ENCODE results near the gene METTL8. TPM values are rescaled to one million over a fixed set of nuclear protein-coding genes. Genes with fewer than 3 reads are reported as not detected.

METTL8 gene
- total and polyA plus RNA-seq, 2 of the 13 experiments (the other 11 are each of a cell fraction or from before 2014, with no cell fraction given), result 18.6 to 68.2 TPM

GRCh38 chr2:171434013-171434989, 511 bp upstream of the METTL8 start, which contains the start of gene DCAF17 (continued):
- TF ChIP-seq CHCHD3 (CRISPR knock-in tag; IDR thresholded peaks at IDR 0.05) (no peak; the same call in 1 of the 2 replicates), ZNF607 (CRISPR knock-in tag; IDR thresholded peaks at IDR 0.05; ENCODE audit: borderline replicate concordance) (peak; percentile 78), HMGA1 (CRISPR knock-in tag; conservative IDR thresholded peaks at IDR 0.05) (no peak), ZMYM3 (CRISPR knock-in tag; IDR thresholded peaks at IDR 0.05) (no peak; the same call in 1 of the 2 replicates), ZNF121 (CRISPR knock-in tag; IDR thresholded peaks at IDR 0.05) (peak; percentile 29; the same call in 1 of the 2 replicates), ZBTB7A (CRISPR knock-in tag; IDR thresholded peaks at IDR 0.05) (no peak), MED8 (CRISPR knock-in tag; IDR thresholded peaks at IDR 0.05; ENCODE audit: insufficient replicate concordance) (peak; percentile 44), MLLT10 (CRISPR knock-in tag; IDR thresholded peaks at IDR 0.05) (no peak), ZNF143 (CRISPR knock-in tag; IDR thresholded peaks at IDR 0.05) (peak; percentile 97), CCAR2 (optimal IDR thresholded peaks at IDR 0.05; ENCODE audit: low read depth, low read length) (no peak), POLR2A (IDR thresholded peaks at IDR 0.05; ENCODE audit: insufficient read depth in 1 of 2, low read depth in 2 of 2, low read length in 2 of 2) (peak; percentile 55 to 72; a peak in 3 of 4 replicates), AKNA (CRISPR knock-in tag; IDR thresholded peaks at IDR 0.05; ENCODE audit: borderline replicate concordance) (peak; percentile 90; the same call in 1 of the 2 replicates), ZNF710 (CRISPR knock-in tag; IDR thresholded peaks at IDR 0.05; ENCODE audit: borderline replicate concordance) (peak; percentile 78; the same call in 1 of the 2 replicates), ZNF232 (CRISPR knock-in tag; IDR thresholded peaks at IDR 0.05; ENCODE audit: borderline replicate concordance) (peak; percentile 65; the same call in 1 of the 2 replicates), TCF7 (IDR thresholded peaks at IDR 0.05; ENCODE audit: low read depth) (no peak), ZNF546 (CRISPR knock-in tag; conservative IDR thresholded peaks at IDR 0.05) (peak; percentile 64), ZNF180 (CRISPR knock-in tag; IDR thresholded peaks at IDR 0.05; ENCODE audit: borderline replicate concordance, low read depth) (0 out of 2 replicates have a peak, but pooled peaks have one; percentile 33), NR2F2 (IDR thresholded peaks at IDR 0.05; ENCODE audit: borderline replicate concordance, low read depth) (no peak; the same call in 1 of the 2 replicates), ZNF614 (CRISPR knock-in tag; IDR thresholded peaks at IDR 0.05; ENCODE audit: borderline replicate concordance) (peak; percentile 79; the same call in 1 of the 2 replicates), NFKB2 (CRISPR knock-in tag; IDR thresholded peaks at IDR 0.05; ENCODE audit: borderline replicate concordance) (peak; percentile 96; the same call in 1 of the 2 replicates), TRIM24 (CRISPR knock-in tag; IDR thresholded peaks at IDR 0.05) (no peak)

Data from HepG2 (cell line).